ENCODE measurements around the gene KLHL22.
A peak's percentile ranks its signal among the peaks of the same experiment; 100 is the strongest.
"Not testable (repeated sequence)": the region's sequence is repeated elsewhere in the genome, so short reads cannot be mapped to it uniquely, and the experiment has no call there.

Gene KLHL22

GRCh38 chr22:20420157-20420842, 75.3 kb downstream of the KLHL22 start:
- no peak for TF ChIP-seq CTCF (IDR thresholded peaks at IDR 0.05; ENCODE audit: insufficient read depth, low read depth, low read length, missing control alignments)
- DNase-seq (ENCODE audit: low read depth): no peak
- no peak overlapping the region for H3K4me3 ChIP-seq (ENCODE audit: low read length)

GRCh38 chr22:20419664-20419951, 76.0 kb downstream of the KLHL22 start:
- DNase-seq (ENCODE audit: low read depth): no peak
- TF ChIP-seq CTCF (IDR thresholded peaks at IDR 0.05; ENCODE audit: insufficient read depth, low read depth, low read length, missing control alignments): no peak
- H3K4me3 ChIP-seq (ENCODE audit: low read length): no peak overlapping the region

GRCh38 chr22:20418211-20418788, 77.3 kb downstream of the KLHL22 start:
- DNase-seq (ENCODE audit: low read depth): peak; percentile 71

GRCh38 chr22:20415699-20416098, 79.9 kb downstream of the KLHL22 start:
- H3K4me3 ChIP-seq (ENCODE audit: low read length); DNase-seq (ENCODE audit: low read depth): not testable (repeated sequence)

More at GRCh38 chr22:20418211-20418788, 77.3 kb downstream of the KLHL22 start:
- H3K4me3 ChIP-seq (ENCODE audit: low read length): peak overlapping the region; percentile 31
- TF ChIP-seq CTCF (IDR thresholded peaks at IDR 0.05; ENCODE audit: insufficient read depth, low read depth, low read length, missing control alignments): peak; percentile 80

GRCh38 chr22:20415241-20415640, 80.4 kb downstream of the KLHL22 start:
- not testable (repeated sequence) for H3K4me3 ChIP-seq (ENCODE audit: low read length); DNase-seq (ENCODE audit: low read depth)

GRCh38 chr22:20414450-20414849, 81.1 kb downstream of the KLHL22 start:
- DNase-seq (ENCODE audit: low read depth): no peak
- no peak for TF ChIP-seq CTCF (IDR thresholded peaks at IDR 0.05; ENCODE audit: insufficient read depth, low read depth, low read length, missing control alignments)
- H3K4me3 ChIP-seq (ENCODE audit: low read length): no peak overlapping the region

- no peak for DNase-seq (ENCODE audit: low read depth)
- TF ChIP-seq CTCF (IDR thresholded peaks at IDR 0.05; ENCODE audit: insufficient read depth, low read depth, low read length, missing control alignments): no peak
- no peak overlapping the region for H3K4me3 ChIP-seq (ENCODE audit: low read length)
Measured at GRCh38 chr22:20414059-20414440, 81.5 kb downstream of the KLHL22 start.
